Superior temporal gyrus (tissue), 1 donor: ENCODE measurements around the gene MFSD2B.
"Not testable (repeated sequence)": the region's sequence is repeated elsewhere in the genome, so short reads cannot be mapped to it uniquely, and the experiment has no call there.

Source experiments
- DNase-seq: peaks from one replicate; pipeline ENCODE4 v3.0.0-alpha.2; 2016; ENCODE audit errors: extremely low spot score

Gene MFSD2B

DNA sequence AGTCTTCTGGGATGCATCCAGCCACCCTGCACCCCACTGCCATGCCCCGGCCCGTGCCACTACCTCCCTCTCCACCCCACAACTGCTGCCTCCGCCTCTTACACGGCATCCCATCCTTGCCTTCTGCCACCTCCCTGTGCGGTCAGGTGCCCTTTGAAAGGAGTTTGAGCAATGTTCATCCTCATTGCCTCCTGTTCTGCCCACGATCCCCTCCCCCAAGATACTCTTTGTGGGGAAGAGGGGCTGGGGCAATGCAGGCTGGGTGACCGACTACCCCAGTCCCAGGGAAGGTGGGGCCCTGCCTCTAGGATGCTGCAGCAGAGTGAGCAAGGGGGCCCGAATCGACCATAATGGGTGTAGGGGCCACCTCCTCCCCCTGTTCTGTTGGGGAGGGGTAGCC lies 8.4 kb downstream of the MFSD2B start:
- DNase-seq: no peak

- DNase-seq: no peak
Observed at GRCh38 chr2:24019729-24020128, 9.8 kb downstream of the MFSD2B start.

DNA sequence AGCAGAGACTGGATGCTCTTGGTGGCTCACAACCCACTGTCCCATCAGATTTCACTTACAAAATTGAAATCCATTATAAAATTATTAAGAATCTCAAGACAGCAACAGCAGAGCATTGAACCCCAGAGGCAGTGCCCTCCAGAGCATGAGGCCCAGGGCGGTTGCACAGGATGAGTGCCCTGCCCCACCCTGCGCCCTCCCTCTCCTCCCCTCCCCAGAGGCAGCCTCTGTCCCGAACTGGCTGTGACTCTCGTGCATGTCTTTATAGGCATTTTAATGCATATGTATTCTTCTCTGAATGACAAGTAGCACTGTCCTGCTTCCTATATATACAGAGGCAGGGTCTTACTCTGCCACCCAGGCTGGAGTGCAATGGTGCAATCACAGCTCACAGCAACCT lies 10.4 kb downstream of the MFSD2B start:
- DNase-seq: no peak

GRCh38 chr2:24021122-24021998 lies 11.5 kb downstream of the MFSD2B start:
- no peak for DNase-seq

DNA sequence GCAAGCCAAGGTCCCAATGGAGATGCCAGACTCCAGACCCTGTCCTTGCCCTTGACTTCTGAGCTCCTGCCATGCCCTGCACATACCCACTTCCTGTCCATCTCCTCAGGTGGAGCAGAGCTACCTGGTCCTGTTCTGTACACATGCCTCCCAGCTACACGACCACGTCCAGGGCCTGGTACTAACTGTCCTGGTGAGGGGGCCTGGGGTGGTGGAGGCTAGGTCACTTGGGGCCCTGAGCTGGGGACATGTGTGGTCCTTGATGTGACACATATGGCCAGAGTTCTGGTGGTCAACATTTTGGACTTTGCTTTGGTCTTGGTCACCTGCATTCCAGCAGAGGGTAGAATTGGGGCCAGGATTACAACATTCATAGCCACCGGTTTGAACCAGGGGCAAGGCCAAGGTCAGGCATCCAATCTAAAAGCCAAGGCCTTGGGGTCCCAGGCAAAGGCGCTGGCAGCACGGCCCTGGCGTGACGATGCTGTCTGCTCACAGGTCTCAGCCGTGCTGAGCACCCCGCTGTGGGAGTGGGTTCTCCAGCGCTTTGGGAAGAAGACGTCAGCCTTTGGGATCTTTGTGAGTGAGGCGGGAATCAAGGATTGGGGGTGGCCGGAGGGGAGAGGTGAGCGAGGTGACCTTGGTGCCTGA lies 12.6 kb downstream of the MFSD2B start:
- no peak for DNase-seq

- no peak for DNase-seq
Observed at GRCh38 chr2:24022975-24023575, 13.2 kb downstream of the MFSD2B start.

GRCh38 chr2:24024018-24024417 lies 14.1 kb downstream of the MFSD2B start:
- no peak for DNase-seq

GRCh38 chr2:24024996-24025663 lies 15.2 kb downstream of the MFSD2B start:
- no peak for DNase-seq

GRCh38 chr2:24026233-24026632 lies 16.3 kb downstream of the MFSD2B start:
- no peak for DNase-seq

- DNase-seq: no peak
Observed at GRCh38 chr2:24038786-24039499, 29.1 kb downstream of the MFSD2B start.

DNA sequence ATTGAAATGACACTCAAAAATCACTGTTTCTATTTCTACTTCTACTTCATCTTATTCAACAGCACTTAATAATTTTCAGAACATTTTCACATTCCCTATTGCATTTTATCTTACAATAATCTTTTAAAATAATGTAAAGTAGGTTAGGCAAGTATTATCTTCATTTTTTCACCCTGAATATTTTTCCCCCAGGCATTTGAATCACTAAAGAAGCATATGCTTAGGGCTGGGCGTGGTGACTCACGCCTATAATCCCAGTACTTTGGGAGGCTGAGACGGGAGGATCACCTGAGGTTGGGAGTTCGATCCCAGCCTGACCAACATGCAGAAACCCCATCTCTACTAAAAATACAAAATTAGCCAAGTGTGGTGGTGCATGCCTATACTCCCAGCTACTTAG lies 30.6 kb downstream of the MFSD2B start:
- DNase-seq: no peak

- not testable (repeated sequence) for DNase-seq
Observed at GRCh38 chr2:24043133-24043532, 33.2 kb downstream of the MFSD2B start.

DNA sequence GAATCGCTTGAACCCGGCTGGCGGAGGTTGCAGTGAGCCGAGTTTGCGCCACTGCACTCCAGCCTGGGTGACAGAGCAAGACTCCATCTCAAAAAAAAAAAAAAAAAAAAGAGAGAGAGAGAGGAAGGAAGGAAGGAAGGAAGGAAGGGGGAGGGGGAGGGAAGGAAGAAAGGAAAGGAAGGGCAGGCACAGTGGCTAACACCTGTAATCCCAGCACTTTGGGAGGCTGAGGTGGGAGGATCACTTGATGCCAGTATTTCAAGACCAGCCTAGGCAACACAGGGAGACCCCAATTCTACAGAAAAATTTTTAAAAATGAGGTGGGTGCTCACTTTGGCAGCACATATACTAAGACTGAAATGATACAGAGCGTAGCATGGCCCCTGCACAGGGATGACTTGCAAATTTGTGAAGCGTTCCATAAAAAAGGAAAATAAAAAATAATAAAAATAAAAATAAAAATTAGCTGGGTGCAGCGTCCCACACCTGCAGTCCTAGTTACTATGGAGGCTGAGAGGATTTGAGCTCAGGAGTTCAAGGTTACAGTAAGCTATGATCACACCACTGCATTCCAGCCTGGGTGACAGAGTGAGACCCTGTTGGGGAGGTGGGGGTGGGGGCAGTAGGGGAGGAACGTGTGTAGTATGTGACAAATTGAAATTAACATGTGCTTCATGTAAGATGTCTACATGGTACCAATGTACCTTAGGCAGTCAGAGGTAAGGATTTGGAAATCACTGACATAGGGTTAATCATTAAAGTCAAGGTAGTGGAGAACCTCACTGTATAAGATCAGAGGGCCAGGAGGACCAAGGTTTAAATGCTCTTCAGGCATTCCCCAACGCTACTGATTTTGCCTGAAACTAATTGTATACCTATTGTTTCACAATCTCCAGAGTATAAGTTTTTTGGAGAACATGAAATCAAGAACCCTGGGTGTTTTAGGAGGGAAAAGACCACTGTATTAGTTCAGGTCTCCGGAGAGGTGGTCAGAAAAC lies 35.9 kb downstream of the MFSD2B start:
- no peak for DNase-seq

- DNase-seq: no peak
Observed at GRCh38 chr2:24046599-24046929, 36.7 kb downstream of the MFSD2B start.

- DNase-seq: peak; percentile 99
Observed at GRCh38 chr2:24046930-24047702, 37.2 kb downstream of the MFSD2B start, which contains the start of gene WDCP. Gene WDCP, minus strand, starts transcription at chr2:24047391. Its CDS starts 7,897 bp downstream, at chr2:24039494.

DNA sequence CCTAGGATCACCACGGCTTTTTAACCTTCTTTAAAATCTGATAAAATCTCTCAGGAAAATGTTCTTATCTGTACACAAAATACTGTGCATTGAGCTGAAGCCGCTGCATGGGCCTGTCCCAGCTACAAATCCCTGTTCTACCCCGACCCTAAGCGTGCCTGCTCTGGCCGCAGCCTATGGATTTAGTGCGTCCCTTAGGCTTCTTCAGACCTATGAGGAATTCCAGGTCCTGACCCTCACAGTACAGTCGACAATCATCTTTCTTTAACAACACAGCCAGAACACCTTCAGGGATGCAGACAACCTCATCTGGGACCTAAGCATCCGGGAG lies 37.8 kb downstream of the MFSD2B start:
- no peak for DNase-seq

DNA sequence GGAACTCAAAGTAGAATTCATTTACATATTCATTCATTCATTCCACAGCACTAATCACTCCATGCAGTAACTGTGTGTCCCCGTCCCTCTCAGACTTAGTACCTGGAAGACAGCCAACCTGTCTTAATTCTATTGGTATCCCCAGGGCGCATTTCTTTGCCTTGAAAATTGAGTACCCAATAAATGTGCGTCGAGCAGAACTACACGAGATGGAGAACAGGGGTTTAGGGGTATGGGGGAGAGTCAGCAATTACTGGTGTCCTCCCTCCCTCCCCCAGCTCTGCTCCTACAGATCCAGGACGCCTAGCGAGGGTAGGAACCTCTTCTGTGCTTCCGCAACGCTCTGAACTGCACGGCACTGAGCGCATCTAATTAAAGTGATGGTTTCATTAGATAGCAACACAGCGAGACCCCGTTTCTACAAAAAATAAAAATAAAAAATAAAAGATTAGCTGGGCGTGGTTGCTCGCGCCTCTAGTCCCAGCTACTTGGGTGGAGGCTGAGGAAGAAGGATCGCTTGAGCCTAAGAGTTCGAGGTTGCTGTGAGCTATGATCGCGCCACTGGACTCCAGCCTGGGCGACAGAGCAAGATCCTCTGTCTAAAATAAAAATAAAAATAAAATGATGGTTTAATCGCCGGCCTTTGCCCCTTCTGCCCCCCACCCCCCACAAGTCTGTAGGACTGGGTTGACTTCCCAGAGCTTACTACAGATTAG lies 39.0 kb downstream of the MFSD2B start:
- no peak for DNase-seq

GRCh38 chr2:24049485-24050021 lies 39.7 kb downstream of the MFSD2B start, which contains the start of gene FKBP1B:
Gene FKBP1B, plus strand, starts transcription at chr2:24049741. Its CDS starts 109 bp downstream, at chr2:24049850.
- DNase-seq: no peak
